GM12878 (cell line): Measurements from ENCODE around the gene EEF2K. TPM values are rescaled to one million over a fixed set of nuclear protein-coding genes. Genes with fewer than 3 reads are reported as not detected.

Experiments used
- ATAC-seq: fragments of 200-7000 bp; cut with Tn5 transposase; 3 replicates; pipeline ENCODE4 v1.9.1; 2020; ENCODE audit warnings: mild to moderate bottlenecking, moderate library complexity
- BruUV-seq: library from RNA; stranded (reverse); fragments of 400-500 nt; replicated peaks from 2 replicates; lab custom pipeline; 2021; lab: Mats Ljungman, UMichigan
- CTCF ChIA-PET: fragments of 300-600 bp; sonication (Branson Sonifier 250); formaldehyde crosslinking; extraction: SDS; loops from one replicate; lab custom pipeline; 2021; ENCODE audit warnings: inconsistent platforms; lab: Yijun Ruan, JAX
- POLR2A ChIA-PET: fragments of 350-600 bp; formaldehyde crosslinking; extraction: SDS; loops from one replicate; lab custom pipeline; 2021; ENCODE audit warnings: inconsistent platforms; lab: Charles Lee
- RAD21 ChIA-PET: fragments of 300-600 bp; sonication (Branson Sonifier 250); formaldehyde crosslinking; loops from one replicate; lab custom pipeline; 2023; ENCODE audit warnings: antibody characterized with exemption; ENCODE audit not compliant: unreplicated experiment; lab: Charles Lee
- SMC1A ChIA-PET: fragments of 300-600 bp; sonication (Branson Sonifier 250); formaldehyde crosslinking; loops from one replicate; lab custom pipeline; 2023; ENCODE audit not compliant: unreplicated experiment, uncharacterized antibody; lab: Charles Lee
- DNase-seq: peaks from one replicate; pipeline ENCODE4 v3.0.0-alpha.2; 2011; ENCODE audit warnings: low read depth, low spot score
- FAIRE-seq: peaks from 3 replicates; lab custom pipeline; 2011; peaks lifted over from hg19 to GRCh38; lab: Jason Lieb, UNC
- H2AFZ ChIP-seq: 2 replicates; pipeline ENCODE4 v1.6.0; 2011; ENCODE audit warnings: low read depth, low read length, control low read depth; ENCODE audit not compliant: control insufficient read depth
- H3K27ac ChIP-seq: 2 replicates; pipeline ENCODE4 v1.5.1; 2011; ENCODE audit warnings: control low read depth; ENCODE audit not compliant: control insufficient read depth, insufficient read depth
- H3K27me3 ChIP-seq, 2 experiments: replicated peaks in 1 of 2; 2 replicates each; pipeline versions ENCODE4 v1.6.0 to v1.6.1; 2011; ENCODE audit warnings: low read length in 1 of 2; ENCODE audit not compliant: control insufficient read depth in 2 of 2, insufficient read depth in 2 of 2
- H3K36me3 ChIP-seq, 2 experiments: 2 replicates each; pipeline ENCODE4 v1.5.1; 2011; ENCODE audit warnings: low read length in 1 of 2; ENCODE audit not compliant: control insufficient read depth in 2 of 2, insufficient read depth in 2 of 2
- H3K4me1 ChIP-seq: 2 replicates; pipeline ENCODE4 v1.6.1; 2011; ENCODE audit warnings: mild to moderate bottlenecking, low read length, moderate library complexity, mixed read lengths; ENCODE audit not compliant: control insufficient read depth, insufficient read depth
- H3K4me2 ChIP-seq: 2 replicates; pipeline ENCODE4 v1.6.0; 2011; ENCODE audit warnings: control low read depth; ENCODE audit not compliant: control insufficient read depth, insufficient read depth
- H3K4me3 ChIP-seq: fragments of 200-600 bp; sonication (generic); 2 replicates; pipeline ENCODE4 v1.5.1; 2016
- H3K79me2 ChIP-seq: 2 replicates; pipeline ENCODE4 v1.6.0; 2011; ENCODE audit warnings: low read length; ENCODE audit not compliant: control insufficient read depth, insufficient read depth
- H3K9ac ChIP-seq: 2 replicates; pipeline ENCODE4 v1.8.0; 2011; ENCODE audit warnings: low read length, control low read depth, mixed read lengths; ENCODE audit not compliant: control insufficient read depth, insufficient read depth
- H3K9me3 ChIP-seq: replicated peaks from 3 replicates; pipeline ENCODE4 v1.5.1; 2011; ENCODE audit warnings: mild to moderate bottlenecking, low read length; ENCODE audit not compliant: control insufficient read depth, insufficient read depth
- H4K20me1 ChIP-seq: 2 replicates; pipeline ENCODE4 v1.6.0; 2011; ENCODE audit not compliant: control insufficient read depth, insufficient read depth
- ATF3 ChIP-seq: IDR thresholded peaks from 2 replicates; pipeline ENCODE4 v1.6.1; 2011; ENCODE audit warnings: low read depth, mild to moderate bottlenecking, low read length, moderate library complexity, borderline replicate concordance; ENCODE audit errors: extremely low read depth
- CBX3 ChIP-seq: fragments of 200-600 bp; sonication (generic); IDR thresholded peaks from 2 replicates; pipeline ENCODE4 v1.6.1; 2016; ENCODE audit warnings: low read depth, borderline replicate concordance
- ETV6 ChIP-seq, 2 experiments: fragments of 450-650 bp in 1 of 2; IDR thresholded peaks in 1 of 2; conservative IDR thresholded peaks in 1 of 2; 2 replicates each; pipeline ENCODE4 v1.6.1; 2014; ENCODE audit warnings: antibody characterized with exemption in 1 of 2, borderline replicate concordance in 1 of 2, low read depth in 1 of 2, mild to moderate bottlenecking in 1 of 2, moderate library complexity in 1 of 2
- IKZF1 ChIP-seq: fragments of 450-650 bp; conservative IDR thresholded peaks from 2 replicates; pipeline ENCODE4 v1.6.1; 2017; ENCODE audit warnings: antibody characterized with exemption, mild to moderate bottlenecking
- IRF3 ChIP-seq: fragments of 450-650 bp; IDR thresholded peaks from 2 replicates; pipeline ENCODE4 v1.6.1; 2014; ENCODE audit warnings: mild to moderate bottlenecking
- KAT2A ChIP-seq: conservative IDR thresholded peaks from 2 replicates; pipeline ENCODE4 v1.6.1; 2011; ENCODE audit warnings: low read depth, low read length; ENCODE audit not compliant: control insufficient read depth
- NR2C2 ChIP-seq: IDR thresholded peaks from 2 replicates; pipeline ENCODE4 v1.6.1; 2011; ENCODE audit warnings: borderline replicate concordance, low read depth; ENCODE audit not compliant: control insufficient read depth, insufficient read length
- NRF1 ChIP-seq: conservative IDR thresholded peaks from 2 replicates; pipeline ENCODE4 v1.6.1; 2011; ENCODE audit warnings: mild to moderate bottlenecking, low read depth, low read length, improper control_type of control experiment
- PAX5 ChIP-seq: IDR thresholded peaks from 2 replicates; pipeline ENCODE4 v1.6.1; 2011; ENCODE audit warnings: low read depth, low read length, borderline replicate concordance
- PAX8 ChIP-seq: fragments of 450-650 bp; IDR thresholded peaks from 2 replicates; pipeline ENCODE4 v1.6.1; 2017; ENCODE audit warnings: mild to moderate bottlenecking, moderate library complexity
- RFX5 ChIP-seq: IDR thresholded peaks from 2 replicates; pipeline ENCODE4 v1.6.1; 2011; ENCODE audit warnings: low read depth, low read length, improper control_type of control experiment
- STAT3 ChIP-seq: IDR thresholded peaks from 2 replicates; pipeline ENCODE4 v1.6.1; 2011; ENCODE audit warnings: low read depth, low read length, improper control_type of control experiment
- WGBS: methylation state at CpG from one replicate; pipeline ENCODE4 v1.1.6; 2016; ENCODE audit warnings: low lambda C conversion rate; ENCODE audit not compliant: insufficient replicate concordance, insufficient coverage; ENCODE audit errors: missing lambda C conversion rate; 5-methylcytosine and 5-hydroxymethylcytosine counted together
- in situ Hi-C: fragments of 300-500 bp; cut with MboI; formaldehyde crosslinking; loops from 9 replicates; pipeline ENCODE4 v1.14.3; 2018; ENCODE audit warnings: mixed read lengths
- intact Hi-C: fragments of 100-400 bp; cut with micrococcal nuclease; formaldehyde crosslinking; loops from one replicate; pipeline ENCODE4 v1.14.2; 2022; ENCODE audit not compliant: unreplicated experiment
- polyA plus RNA-seq, 11 experiments: library from polyadenylated mRNA; depleted of rRNA in 4 of 11; unstranded in 6 of 11; stranded (reverse) in 5 of 11; fragments of >200 nt; fragmentation: Nextera tagmentation in 4 of 11; fragmentation: Illumina TruSeq in 1 of 11; extraction: Ambion mirVana in 4 of 11; extraction: Trizol in 1 of 11; gene quantifications; 1 replicate in 1 of 11; 2 replicates in 10 of 11; pipeline versions ENCODE4 v1.2.1 to v1.2.3, GENCODE V29; 2011 to 2016; ENCODE audit warnings: inconsistent platforms in 2 of 11, missing spikeins in 2 of 11, low read depth in 1 of 11
- total RNA-seq, 4 experiments: library from RNA; depleted of rRNA in 3 of 4; stranded (reverse); fragments of >200 nt in 3 of 4; fragmentation: Illumina TruSeq in 1 of 4; extraction: Trizol in 1 of 4; gene quantifications; 2 replicates each; pipeline versions ENCODE4 v1.2.1 to v1.2.3, GENCODE V29; 2013 to 2021
- TF ChIP-seq, protein P1 (sequence below): fragments of 450-650 bp; IDR thresholded peaks from 2 replicates; pipeline ENCODE4 v1.6.1; 2017; ENCODE audit warnings: borderline replicate concordance

Gene EEF2K
- total and polyA plus RNA-seq, 10 of the 15 experiments (the other 5 are each of a cell fraction or from before 2014, with no cell fraction given), result 2.0 to 29.6 (median 12.2) TPM

- no peak for FAIRE-seq
- intact Hi-C loops, result no loop called here
- ChIA-PET POLR2A (no interaction called here), RAD21 (no interaction called here), SMC1A (interaction anchor here (8.2 kb wide), 1 partner anchor 16 kb away, joined by 83 read pairs; the partner anchor contains the start of gene EEF2K), CTCF (interaction anchor here (0.8 kb wide), 1 partner anchor 8 kb away, joined by 3 read pairs; no protein-coding TSS in a partner anchor)
- no peak for TF ChIP-seq NR2C2
- no peak for TF ChIP-seq STAT3
- no peak for TF ChIP-seq PAX5
- TF ChIP-seq CBX3, result no peak
- no peak for TF ChIP-seq IKZF1
- TF ChIP-seq, protein P1, sequence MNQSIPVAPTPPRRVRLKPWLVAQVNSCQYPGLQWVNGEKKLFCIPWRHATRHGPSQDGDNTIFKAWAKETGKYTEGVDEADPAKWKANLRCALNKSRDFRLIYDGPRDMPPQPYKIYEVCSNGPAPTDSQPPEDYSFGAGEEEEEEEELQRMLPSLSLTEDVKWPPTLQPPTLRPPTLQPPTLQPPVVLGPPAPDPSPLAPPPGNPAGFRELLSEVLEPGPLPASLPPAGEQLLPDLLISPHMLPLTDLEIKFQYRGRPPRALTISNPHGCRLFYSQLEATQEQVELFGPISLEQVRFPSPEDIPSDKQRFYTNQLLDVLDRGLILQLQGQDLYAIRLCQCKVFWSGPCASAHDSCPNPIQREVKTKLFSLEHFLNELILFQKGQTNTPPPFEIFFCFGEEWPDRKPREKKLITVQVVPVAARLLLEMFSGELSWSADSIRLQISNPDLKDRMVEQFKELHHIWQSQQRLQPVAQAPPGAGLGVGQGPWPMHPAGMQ, result no peak
- TF ChIP-seq NRF1, result no peak
- TF ChIP-seq PAX8, result no peak
- TF ChIP-seq RFX5, result no peak
- no peak for TF ChIP-seq KAT2A
- TF ChIP-seq IRF3, result no peak
- no peak for TF ChIP-seq ATF3
- no peak for TF ChIP-seq ETV6 (conservative IDR thresholded peaks at IDR 0.05 in 1 of 2, IDR thresholded peaks at IDR 0.05 in 1 of 2; ENCODE audit: borderline replicate concordance in 1 of 2, low read depth in 1 of 2)
- ATAC-seq, result no peak
- peaks cover 3 to 10% of the 10 kb centered on the region in 2 experiments for H3K36me3 ChIP-seq
- WGBS, result 87% methylated on average over 1 of the region's 1 CpG
- in situ Hi-C loops, result no loop called here
- peaks cover 20% of the 10 kb centered on the region for H3K79me2 ChIP-seq
- no peak overlapping the region for H3K9ac ChIP-seq
- H3K4me1 ChIP-seq, result peaks cover 5% of the 10 kb centered on the region
- BruUV-seq, result no TSS peak
- no peaks in the 10 kb centered on the region for H3K27me3 ChIP-seq
- no peak for DNase-seq
- H3K27ac ChIP-seq, result no peak overlapping the region
- no peak overlapping the region for H3K4me3 ChIP-seq
- no peaks in the 10 kb centered on the region for H4K20me1 ChIP-seq
- H2AFZ ChIP-seq, result no peak overlapping the region
- no peak overlapping the region for H3K4me2 ChIP-seq
- H3K9me3 ChIP-seq, result no peaks in the 10 kb centered on the region
Observed at GRCh38 chr16:22222998-22223397, 16.9 kb downstream of the EEF2K start.
